KMS-11 (cell line): ENCODE results near the gene ROPN1L.

Experiments used
- H2AFZ ChIP-seq: fragments of 200-600 bp; sonication (generic); 2 replicates; pipeline ENCODE4 v1.6.1; 2016; ENCODE audit warnings: antibody characterized with exemption, mixed run types, low read depth
- H3K27ac ChIP-seq: fragments of 200-600 bp; sonication (generic); 2 replicates; pipeline ENCODE4 v1.6.1; 2016; ENCODE audit warnings: mild to moderate bottlenecking, mixed run types
- H3K27me3 ChIP-seq: fragments of 200-600 bp; sonication (generic); 2 replicates; pipeline ENCODE4 v1.6.1; 2017; ENCODE audit warnings: mild to moderate bottlenecking, low read depth, mixed run types, moderate library complexity; ENCODE audit not compliant: insufficient read depth
- H3K36me3 ChIP-seq: fragments of 200-600 bp; sonication (generic); 2 replicates; pipeline ENCODE4 v1.6.1; 2017; ENCODE audit warnings: mild to moderate bottlenecking, mixed run types; ENCODE audit not compliant: insufficient read depth
- H3K4me1 ChIP-seq: fragments of 200-600 bp; sonication (generic); 2 replicates; pipeline ENCODE4 v1.6.1; 2016; ENCODE audit warnings: mild to moderate bottlenecking, low read depth, mixed run types; ENCODE audit not compliant: poor library complexity, severe bottlenecking
- H3K4me2 ChIP-seq: fragments of 200-600 bp; sonication (generic); 2 replicates; pipeline ENCODE4 v1.7.0; 2016; ENCODE audit warnings: mild to moderate bottlenecking, mixed run types
- H3K4me3 ChIP-seq: fragments of 200-600 bp; sonication (generic); IDR thresholded peaks from 2 replicates; pipeline ENCODE4 v1.6.1; 2017; ENCODE audit warnings: low read depth, low read length, mixed read lengths; ENCODE audit not compliant: insufficient read depth
- H3K79me2 ChIP-seq: fragments of 200-600 bp; sonication (generic); 2 replicates; pipeline ENCODE4 v1.6.1; 2016; ENCODE audit warnings: low read depth, mixed run types; ENCODE audit not compliant: insufficient read depth
- H3K9ac ChIP-seq: fragments of 200-600 bp; sonication (generic); 2 replicates; pipeline ENCODE4 v1.6.1; 2016; ENCODE audit warnings: mild to moderate bottlenecking, mixed run types
- H4K20me1 ChIP-seq: fragments of 200-600 bp; sonication (generic); 2 replicates; pipeline ENCODE4 v1.6.1; 2016; ENCODE audit warnings: mild to moderate bottlenecking, mixed run types; ENCODE audit not compliant: insufficient read depth
- CTCF ChIP-seq: fragments of 200-600 bp; sonication (generic); conservative IDR thresholded peaks from 2 replicates; pipeline ENCODE4 v1.6.1; 2017; ENCODE audit warnings: low read depth, mild to moderate bottlenecking, antibody characterized with exemption, low read length, moderate library complexity, mixed read lengths

The ROPN1L gene

GRCh38 chr5:10466446-10467073, 24.9 kb downstream of the ROPN1L start:
- no peaks in the 10 kb centered on the region for H3K79me2 ChIP-seq
- H3K4me3 ChIP-seq = no peak overlapping the region
- H3K4me2 ChIP-seq = no peak overlapping the region
- no peak overlapping the region for H2AFZ ChIP-seq
- H3K9ac ChIP-seq = no peak overlapping the region
- TF ChIP-seq CTCF = no peak
- no peaks in the 10 kb centered on the region for H3K36me3 ChIP-seq
- H3K27ac ChIP-seq = no peak overlapping the region
- H4K20me1 ChIP-seq = no peaks in the 10 kb centered on the region
- H3K27me3 ChIP-seq = no peaks in the 10 kb centered on the region
- H3K4me1 ChIP-seq = no peaks in the 10 kb centered on the region

- Histone ChIP-seq H3K79me2 (no peaks in the 10 kb centered on the region), H2AFZ (no peak overlapping the region), H3K9ac (no peak overlapping the region), H3K27me3 (no peaks in the 10 kb centered on the region), H3K4me1 (no peaks in the 10 kb centered on the region), H3K36me3 (no peaks in the 10 kb centered on the region), H4K20me1 (no peaks in the 10 kb centered on the region), H3K4me2 (no peak overlapping the region), H3K4me3 (no peak overlapping the region), H3K27ac (no peak overlapping the region)
- TF ChIP-seq CTCF = no peak
Observed at GRCh38 chr5:10467281-10468198, 25.9 kb downstream of the ROPN1L start.

GRCh38 chr5:10468256-10468655, 26.6 kb downstream of the ROPN1L start:
- no peaks in the 10 kb centered on the region for H3K36me3 ChIP-seq
- no peak for TF ChIP-seq CTCF
- no peaks in the 10 kb centered on the region for H3K4me1 ChIP-seq
- H3K27me3 ChIP-seq = no peaks in the 10 kb centered on the region
- H2AFZ ChIP-seq = no peak overlapping the region
- H3K4me3 ChIP-seq = no peak overlapping the region
- no peaks in the 10 kb centered on the region for H3K79me2 ChIP-seq
- no peak overlapping the region for H3K9ac ChIP-seq
- no peaks in the 10 kb centered on the region for H4K20me1 ChIP-seq
- no peak overlapping the region for H3K4me2 ChIP-seq
- H3K27ac ChIP-seq = no peak overlapping the region

GRCh38 chr5:10469253-10470050, 27.8 kb downstream of the ROPN1L start:
- TF ChIP-seq CTCF = no peak
- H3K27me3 ChIP-seq = no peaks in the 10 kb centered on the region
- no peak overlapping the region for H3K4me3 ChIP-seq
- H2AFZ ChIP-seq = no peak overlapping the region
- H4K20me1 ChIP-seq = no peaks in the 10 kb centered on the region
- H3K27ac ChIP-seq = no peak overlapping the region
- H3K4me1 ChIP-seq = no peaks in the 10 kb centered on the region
- no peaks in the 10 kb centered on the region for H3K79me2 ChIP-seq
- H3K4me2 ChIP-seq = no peak overlapping the region
- H3K9ac ChIP-seq = no peak overlapping the region
- H3K36me3 ChIP-seq = no peaks in the 10 kb centered on the region
